Astrocyte (in vitro differentiated cells and primary cell): ENCODE data around the gene THADA.

Experiments used
- EZH2 ChIP-seq: IDR thresholded peaks from 2 replicates; pipeline ENCODE4 v1.6.1; 2012; ENCODE audit warnings: mild to moderate bottlenecking, low read length, inconsistent platforms; ENCODE audit not compliant: insufficient read depth
- TF ChIP-seq, protein P1 (sequence below): IDR thresholded peaks from 2 replicates; pipeline ENCODE4 v1.5.1; 2011; ENCODE audit warnings: low read depth, mild to moderate bottlenecking, inconsistent platforms, low read length, moderate library complexity; ENCODE audit not compliant: insufficient read depth

DNA sequence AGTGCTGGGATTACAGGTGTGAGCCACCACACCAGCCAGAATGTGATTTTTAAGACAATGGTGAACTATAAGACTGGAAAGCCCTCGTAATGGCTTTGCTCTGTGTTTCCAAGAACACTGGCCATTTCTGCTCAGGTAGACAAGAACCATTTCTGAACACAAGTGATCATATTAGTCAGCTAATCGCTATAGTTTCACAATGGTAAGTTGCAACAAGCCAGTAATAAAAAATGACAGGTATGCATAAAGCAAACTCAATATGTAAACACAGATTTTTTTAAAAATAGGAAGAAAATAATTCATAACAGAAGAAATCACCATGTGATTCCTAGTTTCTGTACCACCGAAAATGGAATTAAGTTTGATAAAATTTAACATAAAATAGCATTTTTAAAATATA, 166.5 kb downstream of the THADA start:
- TF ChIP-seq, protein P1, sequence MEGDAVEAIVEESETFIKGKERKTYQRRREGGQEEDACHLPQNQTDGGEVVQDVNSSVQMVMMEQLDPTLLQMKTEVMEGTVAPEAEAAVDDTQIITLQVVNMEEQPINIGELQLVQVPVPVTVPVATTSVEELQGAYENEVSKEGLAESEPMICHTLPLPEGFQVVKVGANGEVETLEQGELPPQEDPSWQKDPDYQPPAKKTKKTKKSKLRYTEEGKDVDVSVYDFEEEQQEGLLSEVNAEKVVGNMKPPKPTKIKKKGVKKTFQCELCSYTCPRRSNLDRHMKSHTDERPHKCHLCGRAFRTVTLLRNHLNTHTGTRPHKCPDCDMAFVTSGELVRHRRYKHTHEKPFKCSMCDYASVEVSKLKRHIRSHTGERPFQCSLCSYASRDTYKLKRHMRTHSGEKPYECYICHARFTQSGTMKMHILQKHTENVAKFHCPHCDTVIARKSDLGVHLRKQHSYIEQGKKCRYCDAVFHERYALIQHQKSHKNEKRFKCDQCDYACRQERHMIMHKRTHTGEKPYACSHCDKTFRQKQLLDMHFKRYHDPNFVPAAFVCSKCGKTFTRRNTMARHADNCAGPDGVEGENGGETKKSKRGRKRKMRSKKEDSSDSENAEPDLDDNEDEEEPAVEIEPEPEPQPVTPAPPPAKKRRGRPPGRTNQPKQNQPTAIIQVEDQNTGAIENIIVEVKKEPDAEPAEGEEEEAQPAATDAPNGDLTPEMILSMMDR = no peak
- no peak for TF ChIP-seq EZH2
